GM06990 (cell line): ENCODE results near the gene RSF1.
"Not testable (repeated sequence)": the region's sequence is repeated elsewhere in the genome, so short reads cannot be mapped to it uniquely, and the experiment has no call there.

Experiments
- DNase-seq: peaks from one replicate; pipeline ENCODE4 v3.0.0-alpha.2; 2011; ENCODE audit not compliant: insufficient read length; ENCODE audit errors: extremely low read depth
- H3K27me3 ChIP-seq: replicated peaks from 2 replicates; pipeline ENCODE4 v1.6.0; 2011; ENCODE audit warnings: low read length; ENCODE audit not compliant: control insufficient read depth, insufficient read depth
- H3K36me3 ChIP-seq: 2 replicates; pipeline ENCODE4 v1.5.1; 2011; ENCODE audit warnings: low read length; ENCODE audit not compliant: control insufficient read depth, insufficient read depth
- H3K4me3 ChIP-seq: replicated peaks from 2 replicates; pipeline ENCODE4 v1.5.1; 2011; ENCODE audit warnings: low read depth, mild to moderate bottlenecking, control low read depth, low read length
- TF ChIP-seq, protein P1 (sequence below): IDR thresholded peaks from 2 replicates; pipeline ENCODE4 v1.5.1; 2011; ENCODE audit warnings: low read length, control low read depth, mild to moderate bottlenecking, inconsistent platforms; ENCODE audit not compliant: insufficient read depth, poor library complexity, severe bottlenecking

The RSF1 gene

GRCh38 chr11:77644887-77645286 lies 175.6 kb downstream of the RSF1 start:
- no peak overlapping the region for H3K4me3 ChIP-seq
- DNase-seq = no peak
- H3K36me3 ChIP-seq = no peaks in the 10 kb centered on the region
- TF ChIP-seq, protein P1, sequence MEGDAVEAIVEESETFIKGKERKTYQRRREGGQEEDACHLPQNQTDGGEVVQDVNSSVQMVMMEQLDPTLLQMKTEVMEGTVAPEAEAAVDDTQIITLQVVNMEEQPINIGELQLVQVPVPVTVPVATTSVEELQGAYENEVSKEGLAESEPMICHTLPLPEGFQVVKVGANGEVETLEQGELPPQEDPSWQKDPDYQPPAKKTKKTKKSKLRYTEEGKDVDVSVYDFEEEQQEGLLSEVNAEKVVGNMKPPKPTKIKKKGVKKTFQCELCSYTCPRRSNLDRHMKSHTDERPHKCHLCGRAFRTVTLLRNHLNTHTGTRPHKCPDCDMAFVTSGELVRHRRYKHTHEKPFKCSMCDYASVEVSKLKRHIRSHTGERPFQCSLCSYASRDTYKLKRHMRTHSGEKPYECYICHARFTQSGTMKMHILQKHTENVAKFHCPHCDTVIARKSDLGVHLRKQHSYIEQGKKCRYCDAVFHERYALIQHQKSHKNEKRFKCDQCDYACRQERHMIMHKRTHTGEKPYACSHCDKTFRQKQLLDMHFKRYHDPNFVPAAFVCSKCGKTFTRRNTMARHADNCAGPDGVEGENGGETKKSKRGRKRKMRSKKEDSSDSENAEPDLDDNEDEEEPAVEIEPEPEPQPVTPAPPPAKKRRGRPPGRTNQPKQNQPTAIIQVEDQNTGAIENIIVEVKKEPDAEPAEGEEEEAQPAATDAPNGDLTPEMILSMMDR = no peak
- H3K27me3 ChIP-seq = no peaks in the 10 kb centered on the region

DNA sequence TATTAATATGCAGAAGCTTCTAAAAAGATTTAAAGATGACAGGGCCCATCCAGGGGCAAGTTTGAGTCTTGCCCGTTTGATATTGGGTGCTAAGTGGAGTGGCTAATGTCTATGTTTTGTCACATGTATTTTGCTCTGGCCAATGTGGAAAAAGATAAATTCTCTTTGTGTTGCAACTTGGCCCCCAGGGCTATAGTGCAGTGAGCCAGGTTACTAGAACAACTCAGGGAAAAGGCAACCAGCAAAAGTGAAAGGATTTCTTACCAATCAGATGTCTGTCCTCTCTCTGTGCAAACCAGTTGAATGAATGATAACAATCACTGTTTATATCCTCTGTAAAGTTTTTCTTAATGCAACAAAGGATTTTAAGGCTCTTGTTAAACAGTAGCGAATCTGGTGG lies 178.3 kb downstream of the RSF1 start:
- H3K36me3 ChIP-seq = no peaks in the 10 kb centered on the region
- no peaks in the 10 kb centered on the region for H3K27me3 ChIP-seq
- DNase-seq = no peak
- TF ChIP-seq, protein P1 = no peak
- no peak overlapping the region for H3K4me3 ChIP-seq

DNA sequence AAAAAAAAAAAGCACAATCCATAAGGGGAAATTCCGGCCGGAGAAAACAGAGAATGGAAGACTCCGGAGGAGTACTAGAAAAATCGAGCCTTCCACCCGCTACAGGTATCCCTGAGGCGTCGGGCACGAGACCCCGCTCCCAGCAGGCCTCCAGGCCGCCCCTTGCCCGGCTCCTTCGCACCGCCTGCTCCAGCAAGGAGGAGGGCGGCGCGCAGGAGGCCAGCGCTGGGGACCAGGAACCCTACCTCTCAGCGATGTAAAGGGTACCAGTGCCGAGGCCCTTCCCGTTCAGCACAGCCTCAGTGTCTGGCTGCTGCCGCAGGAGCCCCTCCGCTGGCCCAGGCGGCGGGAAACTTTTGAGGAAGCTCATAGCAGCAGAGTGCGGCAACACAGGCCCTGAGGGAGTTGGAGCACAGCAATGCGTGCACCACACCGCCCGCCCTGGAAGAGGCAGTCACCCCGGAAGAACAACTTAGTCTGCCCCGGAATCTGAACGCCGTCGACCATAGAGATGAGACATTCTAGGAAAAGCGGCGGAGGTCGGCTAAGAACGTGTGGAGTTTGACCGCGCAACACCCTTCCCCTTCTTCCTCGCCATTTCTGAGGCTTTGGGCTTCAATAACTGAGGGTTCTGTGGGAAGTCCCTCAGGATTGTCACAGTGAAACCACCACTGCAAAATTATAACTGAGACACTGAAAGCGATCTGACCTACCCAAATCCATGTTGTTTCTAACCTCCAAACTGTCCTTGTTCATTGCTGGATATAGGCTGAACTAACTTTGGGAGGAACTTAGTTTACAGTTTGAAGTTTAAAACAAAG lies 183.0 kb downstream of the RSF1 start, which contains the start of gene CLNS1A:
CLNS1A (minus strand) TSS at position 450 of the 821 bp plus-strand sequence; CDS start at position 370, 80 bp downstream.
- H3K27me3 ChIP-seq = no peaks in the 10 kb centered on the region
- TF ChIP-seq, protein P1 = no peak
- H3K4me3 ChIP-seq = peak within 1 kb of the TSS; percentile 92
- no peaks in the 10 kb centered on the region for H3K36me3 ChIP-seq
- DNase-seq = peak; percentile 84

GRCh38 chr11:77636731-77637344 lies 183.7 kb downstream of the RSF1 start:
- no peaks in the 10 kb centered on the region for H3K36me3 ChIP-seq
- TF ChIP-seq, protein P1 = no peak
- H3K27me3 ChIP-seq = no peaks in the 10 kb centered on the region
- H3K4me3 ChIP-seq = peak overlapping the region; percentile 92
- no peak for DNase-seq

DNA sequence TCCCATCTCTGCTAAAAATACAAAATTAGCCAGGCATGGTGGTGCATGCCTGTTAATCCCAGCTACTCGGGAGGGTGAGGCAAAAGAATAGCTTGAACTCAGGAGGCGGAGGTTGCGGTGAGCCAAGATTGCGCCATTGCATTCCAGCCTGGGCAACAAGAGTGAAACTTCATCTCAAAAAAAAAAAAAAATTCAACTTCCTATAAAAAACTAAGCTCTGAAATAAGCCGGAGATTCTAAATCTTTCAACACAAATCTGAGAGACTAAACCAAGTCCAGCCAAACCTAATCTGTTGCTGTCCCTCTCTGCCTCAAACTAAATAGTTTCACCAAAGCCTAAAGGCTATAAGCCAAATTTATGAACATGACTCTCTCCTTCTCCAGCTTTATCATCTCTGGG lies 186.6 kb downstream of the RSF1 start:
- DNase-seq, H3K4me3 ChIP-seq: not testable (repeated sequence)

GRCh38 chr11:77630157-77630710 lies 190.3 kb downstream of the RSF1 start:
- TF ChIP-seq, protein P1 = no peak
- no peak for DNase-seq
- H3K36me3 ChIP-seq = peaks cover 4% of the 10 kb centered on the region

More for the DNA sequence above, 186.6 kb downstream of the RSF1 start:
- not testable (repeated sequence) for H3K36me3 ChIP-seq, H3K27me3 ChIP-seq

More at GRCh38 chr11:77630157-77630710, 190.3 kb downstream of the RSF1 start:
- H3K27me3 ChIP-seq = no peaks in the 10 kb centered on the region
- no peak overlapping the region for H3K4me3 ChIP-seq
